B cell (primary cell): ENCODE measurements around the gene EFHB. TPM values are rescaled to one million over a fixed set of nuclear protein-coding genes. Genes with fewer than 3 reads are reported as not detected.

Source experiments
- ATAC-seq: fragments of 200-7000 bp; cut with Tn5 transposase; one replicate; pipeline ENCODE4 v1.10.0; 2021; ENCODE audit warnings: low read depth, mild to moderate bottlenecking, moderate number of reproducible peaks, moderate library complexity
- CTCF ChIA-PET: fragments of 350-600 bp; sonication (Branson Sonifier 250); formaldehyde crosslinking; loops from one replicate; lab custom pipeline; 2021; ENCODE audit warnings: antibody characterized with exemption, inconsistent platforms; lab: Charles Lee
- POLR2A ChIA-PET: fragments of 350-600 bp; sonication (Branson Sonifier 250); formaldehyde crosslinking; loops from one replicate; lab custom pipeline; 2021; ENCODE audit warnings: antibody characterized with exemption; lab: Charles Lee
- DNase-seq: peaks from one replicate; pipeline ENCODE4 v3.0.0; 2013
- H2AFZ ChIP-seq: 2 replicates; pipeline ENCODE4 v1.6.1; 2012; ENCODE audit warnings: mild to moderate bottlenecking, low read depth, low read length; ENCODE audit not compliant: insufficient read depth, poor library complexity, severe bottlenecking
- H3K27ac ChIP-seq, 2 donors: 1 replicate in 1 of 2; 2 replicates in 1 of 2; pipeline ENCODE4 v1.5.1; 2012 to 2013; ENCODE audit warnings: low read length in 2 of 2, mild to moderate bottlenecking in 2 of 2, moderate library complexity in 1 of 2
- H3K27me3 ChIP-seq, 4 experiments: fragments of 200-600 bp in 1 of 4; sonication (generic) in 1 of 4; replicated peaks in 1 of 4; 1 replicate in 2 of 4; 2 replicates in 2 of 4; pipeline versions ENCODE4 v1.6.1 to v1.7.0; 2013 to 2016; ENCODE audit warnings: low read length in 3 of 4, mild to moderate bottlenecking in 2 of 4, mixed read lengths in 1 of 4, moderate library complexity in 1 of 4; ENCODE audit not compliant: insufficient read depth in 4 of 4, control insufficient read depth in 3 of 4; ENCODE audit errors: control extremely low read depth in 1 of 4
- H3K36me3 ChIP-seq, 2 experiments: replicated peaks in 1 of 2; 1 replicate in 1 of 2; 2 replicates in 1 of 2; pipeline versions ENCODE4 v1.6.1 to v1.7.1; 2013; ENCODE audit warnings: low read length in 1 of 2; ENCODE audit not compliant: insufficient read depth in 2 of 2, control insufficient read depth in 1 of 2; ENCODE audit errors: control extremely low read depth in 1 of 2, extremely low read depth in 1 of 2
- H3K4me1 ChIP-seq, 2 donors: fragments of 200-600 bp in 1 of 2; sonication (generic) in 1 of 2; 1 replicate in 1 of 2; 2 replicates in 1 of 2; pipeline versions ENCODE4 v1.5.1 to v1.6.1; 2013 to 2017; ENCODE audit warnings: low read length in 2 of 2; ENCODE audit not compliant: control insufficient read depth in 2 of 2, insufficient read depth in 2 of 2
- H3K4me2 ChIP-seq: replicated peaks from 2 replicates; pipeline ENCODE3; 2012; ENCODE audit warnings: mild to moderate bottlenecking, low read depth, low read length; ENCODE audit not compliant: poor library complexity, severe bottlenecking
- H3K4me3 ChIP-seq, 5 experiments: fragments of 200-600 bp in 1 of 5; sonication (generic) in 1 of 5; 1 replicate in 3 of 5; 2 replicates in 2 of 5; pipeline versions ENCODE4 v1.5.1 to v1.7.0; 2011 to 2016; ENCODE audit warnings: low read length in 4 of 5, mild to moderate bottlenecking in 4 of 5, low read depth in 2 of 5, control low read depth in 1 of 5, moderate library complexity in 1 of 5; ENCODE audit not compliant: insufficient read depth in 1 of 5; ENCODE audit errors: control extremely low read depth in 1 of 5, extremely low read depth in 1 of 5
- H3K79me2 ChIP-seq: fragments of 200-600 bp; sonication (generic); one replicate; pipeline ENCODE4 v1.6.0; 2016; ENCODE audit warnings: low read length; ENCODE audit not compliant: control insufficient read depth, insufficient read depth
- H3K9ac ChIP-seq: fragments of 200-600 bp; sonication (generic); 2 replicates; pipeline ENCODE4 v1.6.1; 2017; ENCODE audit warnings: mild to moderate bottlenecking, low read length, moderate library complexity
- H3K9me3 ChIP-seq, 3 donors: one replicate each; pipeline versions ENCODE4 v1.6.1 to v1.7.1; 2013; ENCODE audit warnings: low read length in 2 of 3; ENCODE audit not compliant: control insufficient read depth in 2 of 3, insufficient read depth in 1 of 3; ENCODE audit errors: control extremely low read depth in 1 of 3
- H4K20me1 ChIP-seq: 2 replicates; pipeline ENCODE4 v1.6.0; 2012; ENCODE audit warnings: mild to moderate bottlenecking, low read length; ENCODE audit not compliant: insufficient read depth, control insufficient read depth, poor library complexity, severe bottlenecking
- H3K27ac Mint-ChIP-seq: one replicate; pipeline ENCODE4 v1.8.0; 2021; ENCODE audit warnings: mixed read lengths
- H3K27me3 Mint-ChIP-seq: one replicate; pipeline ENCODE4 v1.8.0; 2021; ENCODE audit warnings: mixed read lengths
- H3K4me1 Mint-ChIP-seq: one replicate; pipeline ENCODE4 v1.8.0; 2021; ENCODE audit warnings: mixed read lengths
- H3K4me3 Mint-ChIP-seq: one replicate; pipeline ENCODE4 v1.8.0; 2021; ENCODE audit warnings: mixed read lengths
- H3K9me3 Mint-ChIP-seq: one replicate; pipeline ENCODE4 v1.8.0; 2022; ENCODE audit warnings: mixed read lengths; ENCODE audit not compliant: insufficient read depth
- EZH2 ChIP-seq: IDR thresholded peaks from 2 replicates; pipeline ENCODE4 v1.6.1; 2012; ENCODE audit warnings: borderline replicate concordance, low read depth, mild to moderate bottlenecking, moderate library complexity, low read length; ENCODE audit not compliant: insufficient read depth, poor library complexity, severe bottlenecking
- WGBS: methylation state at CpG from one replicate; pipeline ENCODE4 v1.1.5; 2013; ENCODE audit warnings: missing lambda C conversion rate; ENCODE audit not compliant: insufficient coverage; 5-methylcytosine and 5-hydroxymethylcytosine counted together
- intact Hi-C: fragments of 100-400 bp; cut with micrococcal nuclease; formaldehyde crosslinking; loops from one replicate; pipeline ENCODE4 v1.10.0; 2022
- polyA plus RNA-seq: library from polyadenylated mRNA; depleted of rRNA; stranded (reverse); fragments of >200 nt; gene quantifications from 2 replicates; pipeline ENCODE4 v1.2.3, GENCODE V29; 2012
- total RNA-seq, 2 donors: library from RNA; stranded (reverse); fragments of 120-200 nt in 1 of 2; gene quantifications; 1 replicate in 1 of 2; 2 replicates in 1 of 2; pipeline versions ENCODE4 v1.2.3 to v1.2.4, GENCODE V29; 2013 to 2022
- TF ChIP-seq, protein P1 (sequence below): fragments of 200-600 bp; IDR thresholded peaks from one replicate; pipeline ENCODE4 v1.8.0; 2022; ENCODE audit warnings: antibody characterized with exemption, mild to moderate bottlenecking

The EFHB gene
- total and polyA plus RNA-seq, 2 donors (not counting 1 experiment from before 2014, with no cell fraction given), result 0.74 to 1.3 TPM

DNA sequence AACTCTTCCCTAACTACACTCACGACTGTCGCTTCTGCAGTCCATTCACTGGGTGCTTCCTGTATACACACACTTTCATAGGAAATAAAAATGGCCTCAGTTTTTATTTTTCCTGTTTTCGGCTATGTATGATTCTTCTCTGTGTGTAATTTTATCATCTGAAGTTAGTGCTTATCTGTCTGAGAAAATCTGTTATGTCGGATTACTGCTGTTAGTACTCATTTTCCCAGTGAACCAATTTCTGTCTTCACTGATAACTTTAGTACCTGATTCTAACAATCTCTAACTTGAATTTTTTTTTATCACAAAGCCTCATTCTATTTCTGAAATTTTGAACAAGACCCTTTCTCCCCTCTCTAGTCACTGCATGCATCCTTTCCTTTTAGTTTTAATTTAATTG, 33.8 kb upstream of the EFHB start:
- WGBS, result 100% methylated on average over 2 of the region's 4 CpGs
- intact Hi-C loops, result no loop called here
- Mint-ChIP-seq H3K4me1 (peaks cover 28% of the 10 kb centered on the region), H3K27ac (no peak overlapping the region), H3K4me3 (no peak overlapping the region), H3K9me3 (no peaks in the 10 kb centered on the region), H3K27me3 (no peaks in the 10 kb centered on the region)
- Histone ChIP-seq H3K79me2 (peaks cover 80% of the 10 kb centered on the region), H3K9ac (no peak overlapping the region), H3K27me3 (no peaks in the 10 kb centered on the region), H3K27ac (no peak overlapping the region), H3K4me1 (no peaks in the 10 kb centered on the region), H3K9me3 (peaks cover 0 to 4% (median 0%) of the 10 kb centered on the region in 3 donors), H3K36me3 (peaks cover 4 to 9% of the 10 kb centered on the region in 2 experiments), H2AFZ (no peak overlapping the region), H3K4me2 (no peak overlapping the region), H4K20me1 (peaks cover 60% of the 10 kb centered on the region), H3K4me3 (no peak overlapping the region)
- no peak for TF ChIP-seq EZH2
- TF ChIP-seq, protein P1, sequence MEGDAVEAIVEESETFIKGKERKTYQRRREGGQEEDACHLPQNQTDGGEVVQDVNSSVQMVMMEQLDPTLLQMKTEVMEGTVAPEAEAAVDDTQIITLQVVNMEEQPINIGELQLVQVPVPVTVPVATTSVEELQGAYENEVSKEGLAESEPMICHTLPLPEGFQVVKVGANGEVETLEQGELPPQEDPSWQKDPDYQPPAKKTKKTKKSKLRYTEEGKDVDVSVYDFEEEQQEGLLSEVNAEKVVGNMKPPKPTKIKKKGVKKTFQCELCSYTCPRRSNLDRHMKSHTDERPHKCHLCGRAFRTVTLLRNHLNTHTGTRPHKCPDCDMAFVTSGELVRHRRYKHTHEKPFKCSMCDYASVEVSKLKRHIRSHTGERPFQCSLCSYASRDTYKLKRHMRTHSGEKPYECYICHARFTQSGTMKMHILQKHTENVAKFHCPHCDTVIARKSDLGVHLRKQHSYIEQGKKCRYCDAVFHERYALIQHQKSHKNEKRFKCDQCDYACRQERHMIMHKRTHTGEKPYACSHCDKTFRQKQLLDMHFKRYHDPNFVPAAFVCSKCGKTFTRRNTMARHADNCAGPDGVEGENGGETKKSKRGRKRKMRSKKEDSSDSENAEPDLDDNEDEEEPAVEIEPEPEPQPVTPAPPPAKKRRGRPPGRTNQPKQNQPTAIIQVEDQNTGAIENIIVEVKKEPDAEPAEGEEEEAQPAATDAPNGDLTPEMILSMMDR, result no peak
- POLR2A ChIA-PET, result no interaction called here
- CTCF ChIA-PET, result no interaction called here
- no peak for DNase-seq
- ATAC-seq, result no peak

DNA sequence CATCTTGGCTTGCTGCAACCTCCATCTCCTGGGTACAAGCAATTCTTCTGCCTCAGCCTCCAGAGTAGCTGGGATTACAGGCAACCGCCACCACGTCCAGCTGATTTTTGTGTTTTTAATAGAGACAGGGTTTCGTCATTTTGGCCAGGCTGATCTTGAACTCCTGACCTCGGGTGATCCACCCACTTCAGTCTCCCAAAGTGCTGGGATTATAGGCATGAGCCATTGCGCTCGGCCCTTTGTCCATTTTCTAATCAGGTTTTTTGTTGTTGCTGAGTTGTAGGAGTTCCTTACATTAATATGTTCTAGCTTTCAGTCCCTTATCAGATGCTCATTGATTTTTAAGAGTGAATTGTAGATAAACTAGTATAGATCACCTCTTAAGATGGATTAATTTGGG, 33.2 kb upstream of the EFHB start:
- Histone ChIP-seq H3K27me3 (no peaks in the 10 kb centered on the region), H3K27ac (no peak overlapping the region), H4K20me1 (peaks cover 62% of the 10 kb centered on the region), H2AFZ (no peak overlapping the region), H3K4me2 (no peak overlapping the region), H3K9me3 (peaks cover 0 to 4% (median 0%) of the 10 kb centered on the region in 3 donors), H3K9ac (no peak overlapping the region), H3K4me1 (no peaks in the 10 kb centered on the region), H3K36me3 (peaks cover 4 to 5% of the 10 kb centered on the region in 2 experiments), H3K4me3 (no peak overlapping the region), H3K79me2 (peaks cover 86% of the 10 kb centered on the region)
- peaks cover 28% of the 10 kb centered on the region for H3K4me1 Mint-ChIP-seq
- no peak for ATAC-seq
- no CpG with 5 or more reads among the region's 6 CpGs for WGBS
- DNase-seq, result no peak
- ChIA-PET POLR2A (no interaction called here), CTCF (no interaction called here)
- TF ChIP-seq, protein P1, result no peak
- TF ChIP-seq EZH2, result no peak
- no peaks in the 10 kb centered on the region for H3K9me3 Mint-ChIP-seq
- intact Hi-C loops, result no loop called here
- H3K4me3 Mint-ChIP-seq, result no peak overlapping the region
- H3K27ac Mint-ChIP-seq, result no peak overlapping the region
- no peaks in the 10 kb centered on the region for H3K27me3 Mint-ChIP-seq
